Mucosa of descending colon (tissue), 3 donors: ENCODE measurements around the gene FNDC1. TPM values are rescaled to one million over a fixed set of nuclear protein-coding genes. Genes with fewer than 3 reads are reported as not detected.

Source experiments
- ATAC-seq: fragments of 200-7000 bp; cut with Tn5 transposase; one replicate; pipeline ENCODE4 v1.9.1; 2020; ENCODE audit warnings: mild to moderate bottlenecking, moderate library complexity
- DNase-seq, 3 donors: peaks; one replicate each; pipeline ENCODE4 v3.0.0-alpha.2; 2020
- H3K36me3 ChIP-seq: fragments of 200-600 bp; one replicate; pipeline ENCODE4 v1.8.0; 2021; ENCODE audit warnings: low read depth, mild to moderate bottlenecking
- H3K4me1 ChIP-seq: fragments of 200-600 bp; one replicate; pipeline ENCODE4 v1.8.0; 2021; ENCODE audit warnings: low read depth, mild to moderate bottlenecking
- H3K4me3 ChIP-seq: fragments of 200-600 bp; one replicate; pipeline ENCODE4 v1.8.0; 2021; ENCODE audit warnings: mild to moderate bottlenecking
- H3K9me3 ChIP-seq: fragments of 200-600 bp; one replicate; pipeline ENCODE4 v1.8.0; 2021; ENCODE audit warnings: mild to moderate bottlenecking
- CTCF ChIP-seq: fragments of 200-600 bp; IDR thresholded peaks from one replicate; pipeline ENCODE4 v1.8.0; 2022; ENCODE audit warnings: antibody characterized with exemption, mild to moderate bottlenecking
- intact Hi-C, 2 donors: fragments of 100-400 bp; cut with DNase I in 1 of 2; cut with micrococcal nuclease in 1 of 2; formaldehyde crosslinking; loops; one replicate each; pipeline versions ENCODE4 v1.11.0 to v1.11.1; 2022; cut with DNase I, micrococcal nuclease
- total RNA-seq, 3 donors: library from RNA; stranded (reverse); fragmentation: NEBNext Ultra II Directional in 2 of 3; extraction: Animal tissue kit (Norgen Biotek cat#: 25700) in 2 of 3; gene quantifications; one replicate each; pipeline versions ENCODE4 v1.2.1 to v1.2.4, GENCODE V29; 2021 to 2023
- donor health status: DM: no; HTN: no; CAD: no; lungs with moderate emphysema.
- donor health status: DM: no; HTN: no; CAD: no.
- donor health status: DM: no; HTN: yes; CAD: no.

The FNDC1 gene
- total RNA-seq, 3 donors from 2014 or later, result 0.64 to 6.6 (median 0.89) TPM

- ATAC-seq (no peak), DNase-seq (no peak)
- intact Hi-C loops, result no loop called here
- Histone ChIP-seq H3K9me3 (no peaks in the 10 kb centered on the region), H3K36me3 (no peaks in the 10 kb centered on the region), H3K4me3 (no peak overlapping the region), H3K4me1 (no peaks in the 10 kb centered on the region)
- TF ChIP-seq CTCF, result no peak
These were observed 69.8 kb downstream of the FNDC1 start for GRCh38 chr6:159238920-159239558.

GRCh38 chr6:159249128-159249527, 79.9 kb downstream of the FNDC1 start:
- H3K4me3 ChIP-seq, result no peak overlapping the region
- intact Hi-C loops, result no loop called here
- H3K9me3 ChIP-seq, result no peaks in the 10 kb centered on the region
- no peak for TF ChIP-seq CTCF
- no peaks in the 10 kb centered on the region for H3K4me1 ChIP-seq
- ATAC-seq (peak; percentile 33), DNase-seq (no peak)
- H3K36me3 ChIP-seq, result no peaks in the 10 kb centered on the region

DNA sequence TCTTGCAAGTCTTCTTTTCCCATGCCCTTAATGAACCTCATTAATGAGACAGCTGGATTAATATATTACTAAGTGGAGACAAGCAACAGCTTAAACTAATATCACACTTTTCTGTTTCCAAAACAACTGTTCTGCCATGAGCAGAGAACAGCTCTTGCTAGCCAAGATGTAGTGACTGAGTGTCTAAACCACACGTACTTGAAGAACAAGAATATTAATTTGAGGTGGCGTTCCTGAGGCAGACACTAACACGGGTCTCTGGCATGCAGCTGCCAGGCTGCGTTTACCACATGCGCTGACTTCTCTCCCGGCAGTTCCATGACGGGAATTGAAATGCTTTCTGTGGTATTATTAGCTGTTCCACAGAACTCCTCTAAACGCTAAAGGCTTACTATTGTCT, 80.6 kb downstream of the FNDC1 start:
- ATAC-seq (no peak), DNase-seq (no peak)
- Histone ChIP-seq H3K36me3 (no peaks in the 10 kb centered on the region), H3K4me3 (no peak overlapping the region), H3K9me3 (no peaks in the 10 kb centered on the region), H3K4me1 (no peaks in the 10 kb centered on the region)
- TF ChIP-seq CTCF, result no peak
- intact Hi-C loops, result loop anchor here in 1 of 2 donors (10.0 kb wide), 1 partner anchor 395 kb away; no protein-coding TSS in a partner anchor

DNA sequence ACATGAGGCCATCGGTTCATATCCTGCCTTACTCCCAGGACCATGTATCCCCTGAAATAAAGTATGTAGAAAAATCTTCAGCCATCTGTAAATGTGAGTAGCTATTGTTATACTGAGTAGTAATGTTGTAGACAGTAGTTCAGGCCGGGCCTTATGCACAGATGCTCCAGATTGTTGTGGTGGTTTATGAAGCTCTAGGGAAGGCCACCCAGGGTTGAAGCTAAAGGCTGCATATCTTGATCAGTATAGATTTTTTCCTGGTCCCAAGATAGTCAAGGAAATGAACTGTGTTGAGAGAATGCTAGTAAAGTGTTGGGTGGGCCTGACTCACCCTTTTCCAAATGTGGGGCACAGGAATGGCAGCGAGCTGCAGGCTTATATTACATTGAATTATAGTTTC, 81.4 kb downstream of the FNDC1 start:
- no peak for ATAC-seq
- Histone ChIP-seq H3K9me3 (no peaks in the 10 kb centered on the region), H3K36me3 (no peaks in the 10 kb centered on the region), H3K4me1 (no peaks in the 10 kb centered on the region), H3K4me3 (no peak overlapping the region)
- intact Hi-C loops, result loop anchor here in 1 of 2 donors (10.0 kb wide), 1 partner anchor 394 kb away; no protein-coding TSS in a partner anchor
- no peak for TF ChIP-seq CTCF
- no peak for DNase-seq

DNA sequence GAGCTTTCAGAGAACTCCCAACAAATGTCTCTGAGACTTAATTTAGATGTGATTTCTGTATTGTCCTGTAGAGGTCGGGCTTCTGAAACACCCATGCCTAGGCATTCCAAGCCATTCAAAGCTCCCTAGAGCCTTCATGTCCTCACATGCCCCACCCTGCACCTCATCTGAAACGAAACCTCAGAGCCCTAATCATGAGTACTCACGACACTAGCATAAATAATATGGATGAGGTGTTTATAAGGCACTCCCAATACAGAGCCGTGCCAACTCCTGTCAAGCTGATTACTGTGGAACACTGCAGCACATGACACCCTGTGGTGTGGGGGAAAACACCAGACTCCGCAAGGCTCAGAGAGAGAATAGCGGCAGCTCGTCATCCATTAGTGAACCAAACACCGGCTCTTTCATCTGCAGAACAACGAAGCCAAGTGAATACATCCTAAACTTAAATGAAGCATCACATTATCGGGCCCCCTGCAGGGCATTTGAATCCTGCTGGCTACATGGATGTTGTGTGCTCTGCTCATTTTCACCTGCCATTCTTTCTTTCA, 83.8 kb downstream of the FNDC1 start:
- ATAC-seq, result peak; percentile 64
- intact Hi-C loops, result loop anchor here in 1 of 2 donors (10.0 kb wide), 1 partner anchor 392 kb away; no protein-coding TSS in a partner anchor
- Histone ChIP-seq H3K4me1 (no peaks in the 10 kb centered on the region), H3K9me3 (no peaks in the 10 kb centered on the region), H3K36me3 (no peaks in the 10 kb centered on the region), H3K4me3 (no peak overlapping the region)
- peak in 1 of 3 donors; percentile 12 for DNase-seq
- TF ChIP-seq CTCF, result no peak
